ENCODE measurements around the gene TSC2. TPM values are rescaled to one million over a fixed set of nuclear protein-coding genes. Genes with fewer than 3 reads are reported as not detected.

Gene TSC2
- total and polyA plus RNA-seq, 9 of the 15 experiments (the other 6 are each of a cell fraction or from before 2014, with no cell fraction given) = 1.3 to 68.1 (median 16.6) TPM

DNA sequence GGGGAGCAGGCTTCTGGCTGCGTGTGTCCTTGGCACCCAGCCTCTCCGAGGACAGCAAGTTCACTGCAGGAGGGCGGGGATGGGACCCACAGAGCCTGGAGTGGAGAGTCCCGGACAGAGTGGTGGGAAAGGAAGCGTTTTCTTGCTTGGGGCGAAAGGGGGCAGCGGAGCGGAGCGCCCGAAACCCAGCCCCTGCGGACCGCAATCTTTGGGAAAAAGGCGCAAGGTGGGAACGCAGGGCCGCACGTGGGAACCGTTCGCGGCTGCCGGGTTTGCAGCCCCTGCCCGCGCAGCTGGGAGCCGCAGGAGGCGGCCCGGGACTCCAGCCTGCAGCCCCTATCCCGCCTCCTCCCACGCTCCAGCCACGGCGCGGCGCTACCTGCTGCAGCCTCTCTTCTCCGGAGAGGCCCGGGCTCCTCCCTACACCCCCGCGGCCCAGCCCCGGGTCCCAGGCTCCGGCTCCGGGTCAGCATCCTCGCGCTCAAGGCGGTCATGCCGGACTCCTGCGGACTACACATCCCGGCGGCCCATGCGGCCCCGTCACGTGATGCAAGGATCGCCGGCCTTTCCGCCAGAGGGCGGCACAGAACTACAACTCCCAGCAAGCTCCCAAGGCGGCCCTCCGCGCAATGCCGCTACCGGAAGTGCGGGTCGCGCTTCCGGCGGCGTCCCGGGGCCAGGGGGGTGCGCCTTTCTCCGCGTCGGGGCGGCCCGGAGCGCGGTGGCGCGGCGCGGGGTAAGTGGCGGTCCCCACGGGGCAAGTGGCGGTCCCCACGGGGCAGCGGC lies at the start of gene TSC2, which contains the start of gene NTHL1 (continued):
- TF ChIP-seq SNIP1 (IDR thresholded peaks at IDR 0.05; ENCODE audit: low read depth) (no peak), NFIX (CRISPR knock-in tag; IDR thresholded peaks at IDR 0.05; ENCODE audit: low read depth) (no peak), ARHGAP35 (IDR thresholded peaks at IDR 0.05; ENCODE audit: partially characterized antibody) (no peak), CBX8 (IDR thresholded peaks at IDR 0.05; ENCODE audit: borderline replicate concordance, extremely low read depth, low read depth, low read length, poor library complexity, severe bottlenecking) (no peak), SIN3B (IDR thresholded peaks at IDR 0.05; ENCODE audit: low read depth) (peak; percentile 83), PRMT5 (CRISPR knock-in tag; IDR thresholded peaks at IDR 0.05) (no peak), FOS (IDR thresholded peaks at IDR 0.05; ENCODE audit: extremely low read depth, insufficient read length) (peak; percentile 4), BRD9 (IDR thresholded peaks at IDR 0.05; ENCODE audit: low read depth, partially characterized antibody) (no peak), CAMTA2 (CRISPR knock-in tag; conservative IDR thresholded peaks at IDR 0.05) (no peak), ZKSCAN1 (IDR thresholded peaks at IDR 0.05; ENCODE audit: low read depth, low read length) (no peak), NR2C1 (IDR thresholded peaks at IDR 0.05) (peak; percentile 84), NR2C1 (tag; IDR thresholded peaks at IDR 0.05) (peak; percentile 93), ERF (CRISPR knock-in tag; IDR thresholded peaks at IDR 0.05) (0 out of 2 replicates have a peak, but pooled peaks have one; percentile 35), CCAR2 (IDR thresholded peaks at IDR 0.05; ENCODE audit: low read depth, low read length) (no peak), EP400 (IDR thresholded peaks at IDR 0.05) (peak; percentile 75; the same call in 1 of the 2 replicates), RBM25 (IDR thresholded peaks at IDR 0.05; ENCODE audit: low read depth, low read length, severe bottlenecking) (no peak), ZNF79 (CRISPR knock-in tag; IDR thresholded peaks at IDR 0.05; ENCODE audit: low read depth) (no peak), PTTG1 (tag; IDR thresholded peaks at IDR 0.05; ENCODE audit: low read depth) (no peak), BRD4 (IDR thresholded peaks at IDR 0.05) (no peak), RAD51 (IDR thresholded peaks at IDR 0.05; ENCODE audit: borderline replicate concordance, low read depth) (peak; percentile 98)
- TF ChIP-seq, protein P1, sequence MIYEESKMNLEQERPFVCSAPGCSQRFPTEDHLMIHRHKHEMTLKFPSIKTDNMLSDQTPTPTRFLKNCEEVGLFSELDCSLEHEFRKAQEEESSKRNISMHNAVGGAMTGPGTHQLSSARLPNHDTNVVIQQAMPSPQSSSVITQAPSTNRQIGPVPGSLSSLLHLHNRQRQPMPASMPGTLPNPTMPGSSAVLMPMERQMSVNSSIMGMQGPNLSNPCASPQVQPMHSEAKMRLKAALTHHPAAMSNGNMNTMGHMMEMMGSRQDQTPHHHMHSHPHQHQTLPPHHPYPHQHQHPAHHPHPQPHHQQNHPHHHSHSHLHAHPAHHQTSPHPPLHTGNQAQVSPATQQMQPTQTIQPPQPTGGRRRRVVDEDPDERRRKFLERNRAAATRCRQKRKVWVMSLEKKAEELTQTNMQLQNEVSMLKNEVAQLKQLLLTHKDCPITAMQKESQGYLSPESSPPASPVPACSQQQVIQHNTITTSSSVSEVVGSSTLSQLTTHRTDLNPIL (CRISPR knock-in tag; IDR thresholded peaks at IDR 0.05) = no peak
- TF ChIP-seq, protein P2, sequence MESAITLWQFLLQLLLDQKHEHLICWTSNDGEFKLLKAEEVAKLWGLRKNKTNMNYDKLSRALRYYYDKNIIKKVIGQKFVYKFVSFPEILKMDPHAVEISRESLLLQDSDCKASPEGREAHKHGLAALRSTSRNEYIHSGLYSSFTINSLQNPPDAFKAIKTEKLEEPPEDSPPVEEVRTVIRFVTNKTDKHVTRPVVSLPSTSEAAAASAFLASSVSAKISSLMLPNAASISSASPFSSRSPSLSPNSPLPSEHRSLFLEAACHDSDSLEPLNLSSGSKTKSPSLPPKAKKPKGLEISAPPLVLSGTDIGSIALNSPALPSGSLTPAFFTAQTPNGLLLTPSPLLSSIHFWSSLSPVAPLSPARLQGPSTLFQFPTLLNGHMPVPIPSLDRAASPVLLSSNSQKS (CRISPR knock-in tag; IDR thresholded peaks at IDR 0.05) = no peak
- TF ChIP-seq, protein P3, sequence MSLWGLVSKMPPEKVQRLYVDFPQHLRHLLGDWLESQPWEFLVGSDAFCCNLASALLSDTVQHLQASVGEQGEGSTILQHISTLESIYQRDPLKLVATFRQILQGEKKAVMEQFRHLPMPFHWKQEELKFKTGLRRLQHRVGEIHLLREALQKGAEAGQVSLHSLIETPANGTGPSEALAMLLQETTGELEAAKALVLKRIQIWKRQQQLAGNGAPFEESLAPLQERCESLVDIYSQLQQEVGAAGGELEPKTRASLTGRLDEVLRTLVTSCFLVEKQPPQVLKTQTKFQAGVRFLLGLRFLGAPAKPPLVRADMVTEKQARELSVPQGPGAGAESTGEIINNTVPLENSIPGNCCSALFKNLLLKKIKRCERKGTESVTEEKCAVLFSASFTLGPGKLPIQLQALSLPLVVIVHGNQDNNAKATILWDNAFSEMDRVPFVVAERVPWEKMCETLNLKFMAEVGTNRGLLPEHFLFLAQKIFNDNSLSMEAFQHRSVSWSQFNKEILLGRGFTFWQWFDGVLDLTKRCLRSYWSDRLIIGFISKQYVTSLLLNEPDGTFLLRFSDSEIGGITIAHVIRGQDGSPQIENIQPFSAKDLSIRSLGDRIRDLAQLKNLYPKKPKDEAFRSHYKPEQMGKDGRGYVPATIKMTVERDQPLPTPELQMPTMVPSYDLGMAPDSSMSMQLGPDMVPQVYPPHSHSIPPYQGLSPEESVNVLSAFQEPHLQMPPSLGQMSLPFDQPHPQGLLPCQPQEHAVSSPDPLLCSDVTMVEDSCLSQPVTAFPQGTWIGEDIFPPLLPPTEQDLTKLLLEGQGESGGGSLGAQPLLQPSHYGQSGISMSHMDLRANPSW (CRISPR knock-in tag; IDR thresholded peaks at IDR 0.05) = no peak

Measured in K562 (cell line).